ENCODE results near the gene EIF5. TPM values are rescaled to one million over a fixed set of nuclear protein-coding genes. Genes with fewer than 3 reads are reported as not detected.
A peak's percentile ranks its signal among the peaks of the same experiment; 100 is the strongest.

The EIF5 gene
- total and polyA plus RNA-seq, 2 of the 4 experiments (the other 2 are of a cell fraction) = 181 to 241 TPM

GRCh38 chr14:103296007-103296406 lies 38.0 kb upstream of the EIF5 start:
- no peaks in the 10 kb centered on the region for H3K79me1 ChIP-seq (ENCODE audit: low read depth in 1 of 2, low read length in 2 of 2)
- in situ Hi-C loops (cut with MboI; ENCODE audit: low sequenced_read_pairs) (no loop called here), intact Hi-C loops (cut with micrococcal nuclease) (no loop called here), dilution Hi-C loops (cut with HindIII; ENCODE audit: low sequenced_read_pairs, unreplicated experiment) (no loop called here)
- ChIA-PET CTCF (interaction anchor here (0.6 to 0.7 kb wide), 2 partner anchors 771 to 942 kb away, joined by 3 to 4 read pairs; no protein-coding TSS in a partner anchor), POLR2A (ENCODE audit: unreplicated experiment) (interaction anchor here (0.6 kb wide), 1 partner anchor 214 kb away, joined by 4 read pairs; no protein-coding TSS in a partner anchor)
- BruUV-seq (replicated peaks) = no TSS peak
- DNase-seq (peak; percentile 75), ATAC-seq (ENCODE audit: low read depth) (peak; percentile 82)
- no peak overlapping the region for H3K14ac ChIP-seq (replicated peaks; ENCODE audit: low read depth, low read length)
- H3K9ac ChIP-seq (ENCODE audit: low read depth, low read length) = no peak overlapping the region
- H3K4me2 ChIP-seq (ENCODE audit: low read depth, low read length) = no peak overlapping the region
- TF ChIP-seq FOS (IDR thresholded peaks at IDR 0.05; ENCODE audit: low read depth, low read length) (peak; percentile 34; the same call in 1 of the 2 replicates), NFE2L2 (IDR thresholded peaks at IDR 0.05; ENCODE audit: low read depth, low read length) (no peak), ELK1 (IDR thresholded peaks at IDR 0.05; ENCODE audit: borderline replicate concordance, low read depth, low read length) (no peak)
- no peak overlapping the region for H2BK15ac ChIP-seq (ENCODE audit: low read depth, low read length)
- H3K4me1 ChIP-seq (ENCODE audit: control insufficient read depth, insufficient read depth, low read length) = no peaks in the 10 kb centered on the region
- no peak overlapping the region for H3K18ac ChIP-seq (ENCODE audit: low read depth, low read length)
- no peaks in the 10 kb centered on the region; the same call in 1 of the 2 replicates for H4K20me1 ChIP-seq (ENCODE audit: insufficient read depth, low read length)
- no peak overlapping the region for H2BK5ac ChIP-seq (ENCODE audit: low read depth, low read length, poor library complexity, severe bottlenecking)
- H3K27ac ChIP-seq (ENCODE audit: insufficient read depth, low read length) = no peak overlapping the region
- H4K5ac ChIP-seq (ENCODE audit: low read depth, low read length) = no peak overlapping the region
- no peak overlapping the region for H3K56ac ChIP-seq (ENCODE audit: extremely low read depth, insufficient read depth, low read length)
- no peak overlapping the region for H2AFZ ChIP-seq (replicated peaks; ENCODE audit: low read length, poor library complexity)
- no peaks in the 10 kb centered on the region for H3K36me3 ChIP-seq (ENCODE audit: control insufficient read depth, insufficient read depth, low read length)
- no peak overlapping the region for H2BK20ac ChIP-seq (ENCODE audit: low read depth, low read length)
- H3K4me3 ChIP-seq (ENCODE audit: insufficient read depth, low read depth, low read length) = no peak overlapping the region
- H3K27me3 ChIP-seq (ENCODE audit: control insufficient read depth, insufficient read depth, low read length) = peaks cover 20% of the 10 kb centered on the region
- H2AK5ac ChIP-seq (ENCODE audit: low read depth, low read length) = no peak overlapping the region
- no peak overlapping the region for H4K8ac ChIP-seq (ENCODE audit: low read depth in 2 of 2, low read length in 2 of 2)
- no peak overlapping the region for H3K4ac ChIP-seq (ENCODE audit: low read depth, low read length)
- H4K91ac ChIP-seq (ENCODE audit: insufficient read depth, low read depth, low read length) = no peak overlapping the region
- H2AK9ac ChIP-seq (replicated peaks; ENCODE audit: low read depth, low read length, poor library complexity) = no peak overlapping the region
- no peak overlapping the region for H2BK120ac ChIP-seq (ENCODE audit: low read depth, low read length)
- 0 out of 2 replicates have a peak, but pooled peaks cover 2% of the 10 kb centered on the region for H3K9me1 ChIP-seq (ENCODE audit: insufficient read depth, low read length)
- no peak overlapping the region for H3K23ac ChIP-seq (ENCODE audit: low read depth, low read length)
- H3K9me3 ChIP-seq (ENCODE audit: control insufficient read depth, insufficient read depth, low read length) = no peaks in the 10 kb centered on the region
